ENCODE data around the gene FOXB2.

Gene FOXB2

DNA sequence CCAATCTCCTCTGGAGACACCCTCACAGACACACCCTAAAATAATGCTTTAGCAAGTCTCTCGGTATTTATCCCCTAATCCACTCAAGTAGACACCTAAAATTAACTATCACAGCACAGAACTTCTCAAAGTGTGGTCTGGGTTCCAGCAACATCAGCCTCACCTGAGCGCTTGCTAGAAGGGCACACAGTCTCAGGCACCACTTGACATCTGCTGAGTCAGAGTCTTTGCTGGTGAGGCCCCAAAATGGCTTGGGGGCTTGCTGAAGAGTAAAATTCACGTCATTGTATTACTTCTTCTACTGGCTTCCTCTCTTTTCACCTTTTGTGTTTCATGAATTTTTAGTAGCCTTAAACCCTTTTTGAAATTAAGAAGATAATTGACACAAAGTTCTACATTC is 9.0 kb downstream of the FOXB2 start:
- no peak overlapping the region for H4K91ac ChIP-seq (ENCODE audit: low read depth, low read length)
- H3K4me3 ChIP-seq (ENCODE audit: low read depth, low read length) = no peak overlapping the region
- no peak for DNase-seq
- H2BK5ac ChIP-seq (ENCODE audit: low read depth, low read length, poor library complexity) = no peak overlapping the region
- no peaks in the 10 kb centered on the region for H3K36me3 ChIP-seq (ENCODE audit: control insufficient read depth in 1 of 2, insufficient read depth in 2 of 2, low read length in 2 of 2)
- no peak overlapping the region for H3K4me2 ChIP-seq (ENCODE audit: low read length)
- H3K9me3 ChIP-seq (ENCODE audit: insufficient read depth, low read depth, low read length) = no peaks in the 10 kb centered on the region
- H2AFZ ChIP-seq (ENCODE audit: insufficient read depth, low read length, poor library complexity) = no peak overlapping the region
- no peaks in the 10 kb centered on the region for H3K4me1 ChIP-seq (ENCODE audit: control insufficient read depth in 1 of 2, insufficient read depth in 2 of 2, low read length in 2 of 2)
- H3K79me1 ChIP-seq (ENCODE audit: low read length) = no peaks in the 10 kb centered on the region
- no peak overlapping the region for H3K9ac ChIP-seq (ENCODE audit: low read length)
- no peak overlapping the region for H3K14ac ChIP-seq (ENCODE audit: low read length)
- H4K8ac ChIP-seq (ENCODE audit: low read depth, low read length) = no peak overlapping the region
- no peaks in the 10 kb centered on the region for H3K79me2 ChIP-seq (ENCODE audit: control insufficient read depth, insufficient read depth, low read length, poor library complexity)
- no peak overlapping the region for H3K4ac ChIP-seq (ENCODE audit: low read depth, low read length)
- H2AK5ac ChIP-seq (ENCODE audit: low read length) = no peak overlapping the region
- H2BK120ac ChIP-seq (ENCODE audit: insufficient read depth, low read length, poor library complexity) = no peak overlapping the region
- H3K27me3 ChIP-seq (ENCODE audit: insufficient read depth, low read length) = peaks cover 8% of the 10 kb centered on the region
- H3K18ac ChIP-seq (ENCODE audit: low read length) = no peak overlapping the region
- H3K27ac ChIP-seq (ENCODE audit: low read depth, low read length) = no peak overlapping the region
- no CpG with 5 or more reads among the region's 3 CpGs for WGBS (ENCODE audit: extremely low coverage, insufficient coverage, insufficient read length)
- no peak overlapping the region for H2BK12ac ChIP-seq (ENCODE audit: low read length)
- H4K12ac ChIP-seq (ENCODE audit: low read depth, low read length) = no peak overlapping the region
- no peak overlapping the region for H3K23ac ChIP-seq (ENCODE audit: low read length)

DNA sequence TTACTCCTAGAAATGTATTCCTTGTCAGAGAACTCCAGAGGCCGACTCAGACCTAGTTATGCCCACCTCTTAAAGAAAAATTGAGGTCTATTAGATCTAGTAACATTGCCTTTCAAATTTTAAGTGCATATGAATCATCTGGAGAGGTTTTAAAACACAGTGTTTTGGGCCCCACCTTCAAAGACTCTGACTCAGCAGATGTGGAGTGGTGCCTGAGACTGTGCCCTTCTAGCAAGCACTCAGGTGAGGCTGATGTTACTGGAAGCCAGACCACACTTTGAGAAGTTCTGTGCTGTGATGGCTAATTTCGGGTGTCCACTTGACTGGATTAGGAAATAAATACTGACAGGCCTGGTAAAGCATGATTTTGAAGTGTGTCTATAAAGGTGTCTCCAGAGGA is 10.6 kb downstream of the FOXB2 start:
- Histone ChIP-seq H2BK5ac (ENCODE audit: low read depth, low read length, poor library complexity) (no peak overlapping the region), H3K36me3 (ENCODE audit: control insufficient read depth in 1 of 2, insufficient read depth in 2 of 2, low read length in 2 of 2) (no peaks in the 10 kb centered on the region)

DNA sequence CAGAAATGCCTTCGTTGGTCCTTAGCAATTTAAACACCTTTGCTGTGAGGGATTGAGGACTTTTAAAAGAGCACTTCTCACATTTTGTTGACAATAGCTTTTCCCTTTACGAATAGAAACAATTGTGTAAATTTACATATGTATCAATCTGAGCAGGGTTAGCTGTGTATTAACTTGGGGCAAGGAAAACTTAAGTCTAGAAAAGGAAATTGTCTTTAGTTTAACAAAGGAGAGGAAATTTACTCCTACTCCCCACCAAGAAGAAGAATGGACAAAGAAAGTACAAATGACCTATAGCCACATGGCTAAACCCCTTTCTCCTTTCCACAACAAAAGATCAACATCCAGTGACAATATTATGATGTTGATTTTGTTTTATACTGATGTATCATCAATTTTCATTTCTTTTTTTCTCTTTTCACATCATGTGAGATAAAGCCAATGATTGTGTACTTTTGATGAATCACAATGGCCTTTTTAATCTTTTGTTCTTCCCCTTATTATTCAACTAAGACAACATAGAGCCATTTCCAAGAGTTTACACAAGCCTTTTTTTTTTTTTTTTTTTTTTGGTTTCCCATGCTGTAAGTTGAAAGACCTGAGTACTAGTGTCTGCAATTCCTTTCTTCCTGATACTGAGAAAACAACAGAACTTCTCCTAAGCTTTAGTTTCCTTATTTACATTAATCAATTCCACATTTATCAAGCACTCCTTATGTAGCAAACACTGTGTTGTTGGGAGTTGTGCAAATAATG is 19.0 kb downstream of the FOXB2 start:
- no peak overlapping the region for H3K14ac ChIP-seq (ENCODE audit: low read length)
- H4K91ac ChIP-seq (ENCODE audit: low read depth, low read length) = no peak overlapping the region
- H3K4me2 ChIP-seq (ENCODE audit: low read length) = no peak overlapping the region
- no peak overlapping the region for H2BK120ac ChIP-seq (ENCODE audit: insufficient read depth, low read length, poor library complexity)
- no CpG with 5 or more reads among the region's 2 CpGs for WGBS (ENCODE audit: extremely low coverage, insufficient coverage, insufficient read length)
- no peaks in the 10 kb centered on the region for H3K79me2 ChIP-seq (ENCODE audit: control insufficient read depth, insufficient read depth, low read length, poor library complexity)
- H3K27ac ChIP-seq (ENCODE audit: low read depth, low read length) = no peak overlapping the region
- H3K23ac ChIP-seq (ENCODE audit: low read length) = no peak overlapping the region
- H3K4me1 ChIP-seq (ENCODE audit: control insufficient read depth in 1 of 2, insufficient read depth in 2 of 2, low read length in 2 of 2) = no peaks in the 10 kb centered on the region
- no peak overlapping the region for H3K18ac ChIP-seq (ENCODE audit: low read length)
- no peak overlapping the region for H2BK12ac ChIP-seq (ENCODE audit: low read length)
- DNase-seq = no peak
- no peak overlapping the region for H3K4ac ChIP-seq (ENCODE audit: low read depth, low read length)
- H2AK5ac ChIP-seq (ENCODE audit: low read length) = no peak overlapping the region
- no peak overlapping the region for H3K4me3 ChIP-seq (ENCODE audit: low read depth, low read length)
- H3K79me1 ChIP-seq (ENCODE audit: low read length) = no peaks in the 10 kb centered on the region
- no peak overlapping the region for H4K12ac ChIP-seq (ENCODE audit: low read depth, low read length)
- no peak overlapping the region for H3K9ac ChIP-seq (ENCODE audit: low read length)
- no peaks in the 10 kb centered on the region for H3K36me3 ChIP-seq (ENCODE audit: control insufficient read depth in 1 of 2, insufficient read depth in 2 of 2, low read length in 2 of 2)
- no peak overlapping the region for H2BK5ac ChIP-seq (ENCODE audit: low read depth, low read length, poor library complexity)
- H3K27me3 ChIP-seq (ENCODE audit: insufficient read depth, low read length) = no peaks in the 10 kb centered on the region
- H4K8ac ChIP-seq (ENCODE audit: low read depth, low read length) = no peak overlapping the region
- no peak overlapping the region for H2AFZ ChIP-seq (ENCODE audit: insufficient read depth, low read length, poor library complexity)
- no peaks in the 10 kb centered on the region for H3K9me3 ChIP-seq (ENCODE audit: insufficient read depth, low read depth, low read length)

More for the DNA sequence above, 10.6 kb downstream of the FOXB2 start:
- Histone ChIP-seq H4K12ac (ENCODE audit: low read depth, low read length) (no peak overlapping the region), H2AK5ac (ENCODE audit: low read length) (no peak overlapping the region), H3K79me2 (ENCODE audit: control insufficient read depth, insufficient read depth, low read length, poor library complexity) (no peaks in the 10 kb centered on the region), H3K27me3 (ENCODE audit: insufficient read depth, low read length) (no peaks in the 10 kb centered on the region), H2BK12ac (ENCODE audit: low read length) (no peak overlapping the region), H3K9ac (ENCODE audit: low read length) (no peak overlapping the region), H2AFZ (ENCODE audit: insufficient read depth, low read length, poor library complexity) (no peak overlapping the region), H3K14ac (ENCODE audit: low read length) (no peak overlapping the region), H2BK120ac (ENCODE audit: insufficient read depth, low read length, poor library complexity) (no peak overlapping the region), H4K8ac (ENCODE audit: low read depth, low read length) (no peak overlapping the region), H3K27ac (ENCODE audit: low read depth, low read length) (no peak overlapping the region), H3K4ac (ENCODE audit: low read depth, low read length) (no peak overlapping the region), H3K4me3 (ENCODE audit: low read depth, low read length) (no peak overlapping the region), H3K4me2 (ENCODE audit: low read length) (no peak overlapping the region), H4K91ac (ENCODE audit: low read depth, low read length) (no peak overlapping the region), H3K23ac (ENCODE audit: low read length) (no peak overlapping the region), H3K4me1 (ENCODE audit: control insufficient read depth in 1 of 2, insufficient read depth in 2 of 2, low read length in 2 of 2) (no peaks in the 10 kb centered on the region), H3K18ac (ENCODE audit: low read length) (no peak overlapping the region), H3K9me3 (ENCODE audit: insufficient read depth, low read depth, low read length) (no peaks in the 10 kb centered on the region), H3K79me1 (ENCODE audit: low read length) (no peaks in the 10 kb centered on the region)
- no peak for DNase-seq
- no CpG with 5 or more reads among the region's 2 CpGs for WGBS (ENCODE audit: extremely low coverage, insufficient coverage, insufficient read length)

DNA sequence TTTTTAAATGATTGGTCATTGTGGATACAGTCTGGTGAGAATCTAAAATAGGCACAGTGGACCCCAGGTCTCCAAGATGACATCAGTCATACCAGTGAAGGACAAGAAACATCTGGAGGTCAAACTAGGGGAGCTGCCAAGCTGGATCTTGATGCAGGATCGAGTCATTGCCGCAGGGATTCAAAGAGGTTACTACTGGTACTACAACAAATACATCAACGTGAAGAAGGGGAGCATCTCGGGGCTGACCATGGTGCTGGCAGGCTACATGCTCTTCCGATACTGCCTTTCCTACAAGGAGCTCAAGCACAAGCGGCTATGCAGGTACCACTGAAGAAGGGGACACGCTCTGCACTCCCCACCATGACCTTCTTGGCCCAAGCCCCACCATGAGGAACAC is 20.9 kb downstream of the FOXB2 start:
- no peak overlapping the region for H4K12ac ChIP-seq (ENCODE audit: low read depth, low read length)
- no peaks in the 10 kb centered on the region for H3K27me3 ChIP-seq (ENCODE audit: insufficient read depth, low read length)
- H3K18ac ChIP-seq (ENCODE audit: low read length) = no peak overlapping the region
- no peak overlapping the region for H3K4ac ChIP-seq (ENCODE audit: low read depth, low read length)
- no peak overlapping the region for H3K4me2 ChIP-seq (ENCODE audit: low read length)
- H3K14ac ChIP-seq (ENCODE audit: low read length) = no peak overlapping the region
- no peak overlapping the region for H4K91ac ChIP-seq (ENCODE audit: low read depth, low read length)
- no peaks in the 10 kb centered on the region for H3K79me2 ChIP-seq (ENCODE audit: control insufficient read depth, insufficient read depth, low read length, poor library complexity)
- no peak overlapping the region for H2AFZ ChIP-seq (ENCODE audit: insufficient read depth, low read length, poor library complexity)
- no peak overlapping the region for H3K9ac ChIP-seq (ENCODE audit: low read length)
- no peaks in the 10 kb centered on the region for H3K79me1 ChIP-seq (ENCODE audit: low read length)
- no peak overlapping the region for H2BK120ac ChIP-seq (ENCODE audit: insufficient read depth, low read length, poor library complexity)
- H3K9me3 ChIP-seq (ENCODE audit: insufficient read depth, low read depth, low read length) = no peaks in the 10 kb centered on the region
- no peak for DNase-seq
- no peak overlapping the region for H3K4me3 ChIP-seq (ENCODE audit: low read depth, low read length)
- no peak overlapping the region for H4K8ac ChIP-seq (ENCODE audit: low read depth, low read length)
- H2BK5ac ChIP-seq (ENCODE audit: low read depth, low read length, poor library complexity) = no peak overlapping the region
- no peak overlapping the region for H2AK5ac ChIP-seq (ENCODE audit: low read length)
- no peaks in the 10 kb centered on the region for H3K36me3 ChIP-seq (ENCODE audit: control insufficient read depth in 1 of 2, insufficient read depth in 2 of 2, low read length in 2 of 2)
- H2BK12ac ChIP-seq (ENCODE audit: low read length) = no peak overlapping the region
- H3K23ac ChIP-seq (ENCODE audit: low read length) = no peak overlapping the region
- H3K27ac ChIP-seq (ENCODE audit: low read depth, low read length) = no peak overlapping the region
- no peaks in the 10 kb centered on the region for H3K4me1 ChIP-seq (ENCODE audit: control insufficient read depth in 1 of 2, insufficient read depth in 2 of 2, low read length in 2 of 2)
- WGBS (ENCODE audit: extremely low coverage, insufficient coverage, insufficient read length) = no CpG with 5 or more reads among the region's 7 CpGs

All from trophoblast cell (in vitro differentiated cells and primary cell).